ENCODE results near the gene MRPL18. TPM values are rescaled to one million over a fixed set of nuclear protein-coding genes. Genes with fewer than 3 reads are reported as not detected.
A peak's percentile ranks its signal among the peaks of the same experiment; 100 is the strongest.

MRPL18 gene
- total RNA-seq, 1 donor from 2014 or later: 53.0 TPM

GRCh38 chr6:159766906-159767305, 23.4 kb upstream of the MRPL18 start:
- Mint-ChIP-seq H3K4me3 (peak overlapping the region; percentile 49), H3K27me3 (ENCODE audit: low read depth) (no peaks in the 10 kb centered on the region), H3K27ac (ENCODE audit: unreplicated experiment) (peak overlapping the region; percentile 36), H3K36me3 (ENCODE audit: low read depth) (peaks cover 70% of the 10 kb centered on the region), H3K9me3 (peaks cover 5% of the 10 kb centered on the region), H3K4me1 (peaks cover 51% of the 10 kb centered on the region)
- TF ChIP-seq CTCF (conservative IDR thresholded peaks at IDR 0.05): no peak
- DNase-seq (ENCODE audit: low read depth, low spot score): no peak

GRCh38 chr6:159769470-159769869, 20.8 kb upstream of the MRPL18 start:
- H3K36me3 Mint-ChIP-seq (ENCODE audit: low read depth): peaks cover 68% of the 10 kb centered on the region

GRCh38 chr6:159772196-159772595, 18.1 kb upstream of the MRPL18 start:
- Mint-ChIP-seq H3K36me3 (ENCODE audit: low read depth) (peaks cover 64% of the 10 kb centered on the region), H3K27me3 (ENCODE audit: low read depth) (no peaks in the 10 kb centered on the region), H3K4me3 (no peak overlapping the region), H3K4me1 (peaks cover 17% of the 10 kb centered on the region), H3K27ac (ENCODE audit: unreplicated experiment) (no peak overlapping the region), H3K9me3 (peaks cover 5% of the 10 kb centered on the region)
- TF ChIP-seq CTCF (conservative IDR thresholded peaks at IDR 0.05): no peak
- DNase-seq (ENCODE audit: low read depth, low spot score): no peak

More at GRCh38 chr6:159769470-159769869, 20.8 kb upstream of the MRPL18 start:
- no peak for DNase-seq (ENCODE audit: low read depth, low spot score)
- Mint-ChIP-seq H3K4me1 (peaks cover 40% of the 10 kb centered on the region), H3K27me3 (ENCODE audit: low read depth) (no peaks in the 10 kb centered on the region), H3K27ac (ENCODE audit: unreplicated experiment) (no peak overlapping the region), H3K9me3 (peaks cover 5% of the 10 kb centered on the region), H3K4me3 (no peak overlapping the region)
- TF ChIP-seq CTCF (conservative IDR thresholded peaks at IDR 0.05): no peak

GRCh38 chr6:159777240-159777904, 12.9 kb upstream of the MRPL18 start:
- H3K27me3 Mint-ChIP-seq (ENCODE audit: low read depth): no peaks in the 10 kb centered on the region
- no peak overlapping the region for H3K27ac Mint-ChIP-seq (ENCODE audit: unreplicated experiment)
- peaks cover 35% of the 10 kb centered on the region for H3K36me3 Mint-ChIP-seq (ENCODE audit: low read depth)
- no peak for TF ChIP-seq CTCF (conservative IDR thresholded peaks at IDR 0.05)
- peaks cover 10% of the 10 kb centered on the region for H3K4me1 Mint-ChIP-seq
- no peaks in the 10 kb centered on the region for H3K9me3 Mint-ChIP-seq
- DNase-seq (ENCODE audit: low read depth, low spot score): no peak
- no peak overlapping the region for H3K4me3 Mint-ChIP-seq

GRCh38 chr6:159778131-159778530, 12.1 kb upstream of the MRPL18 start:
- TF ChIP-seq CTCF (conservative IDR thresholded peaks at IDR 0.05): no peak
- no peaks in the 10 kb centered on the region for H3K9me3 Mint-ChIP-seq
- peaks cover 42% of the 10 kb centered on the region for H3K36me3 Mint-ChIP-seq (ENCODE audit: low read depth)
- H3K4me1 Mint-ChIP-seq: peaks cover 18% of the 10 kb centered on the region
- no peak for DNase-seq (ENCODE audit: low read depth, low spot score)
- no peak overlapping the region for H3K27ac Mint-ChIP-seq (ENCODE audit: unreplicated experiment)
- no peak overlapping the region for H3K4me3 Mint-ChIP-seq
- no peaks in the 10 kb centered on the region for H3K27me3 Mint-ChIP-seq (ENCODE audit: low read depth)
